ENCODE measurements around the gene SORCS3. TPM values are rescaled to one million over a fixed set of nuclear protein-coding genes. Genes with fewer than 3 reads are reported as not detected.

Gene SORCS3
- total RNA-seq, 2 donors from 2014 or later = 0.68 TPM; not detected in 1

DNA sequence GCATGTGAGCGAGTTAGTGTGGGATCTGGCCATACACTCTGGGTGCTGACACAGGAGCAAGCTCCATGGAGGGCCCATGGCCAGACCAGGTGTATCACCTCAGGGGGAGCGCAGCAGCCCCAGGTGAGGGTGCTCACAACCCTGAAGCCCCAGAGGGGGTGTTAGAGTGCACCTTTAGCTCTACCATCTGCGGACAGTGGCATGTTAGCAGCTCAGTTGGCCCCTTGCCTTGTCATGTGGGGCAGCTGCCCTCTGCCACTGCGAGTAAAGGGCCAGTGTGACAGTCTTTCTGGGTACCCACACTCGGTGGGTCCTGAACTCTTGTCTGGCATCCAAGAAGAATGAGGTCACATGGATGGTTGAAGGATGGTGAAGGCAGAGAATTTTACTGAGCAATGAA, 600.2 kb downstream of the SORCS3 start:
- no peak overlapping the region for H3K27ac Mint-ChIP-seq
- no peaks in the 10 kb centered on the region for H3K36me3 Mint-ChIP-seq (ENCODE audit: low read depth)
- no peak overlapping the region for H3K4me3 Mint-ChIP-seq
- Histone ChIP-seq H3K4me3 (ENCODE audit: low read length) (no peak overlapping the region), H3K4me1 (ENCODE audit: control insufficient read depth, insufficient read depth, low read length) (no peaks in the 10 kb centered on the region), H3K9me3 (ENCODE audit: control insufficient read depth, low read length) (peaks cover 10% of the 10 kb centered on the region), H3K9ac (ENCODE audit: extremely low read depth, low read length, poor library complexity, severe bottlenecking) (no peak overlapping the region), H3K27me3 (ENCODE audit: control insufficient read depth, insufficient read depth, low read length, poor library complexity, severe bottlenecking) (no peaks in the 10 kb centered on the region), H3K27ac (ENCODE audit: low read depth, low read length) (no peak overlapping the region), H3K36me3 (ENCODE audit: control insufficient read depth, insufficient read depth, low read length) (no peaks in the 10 kb centered on the region)
- peaks cover 17% of the 10 kb centered on the region for H3K27me3 Mint-ChIP-seq (ENCODE audit: insufficient read depth)
- 92 to 100% methylated on average over 3 to 5 of the region's 5 CpGs for WGBS, 2 experiments (ENCODE audit: insufficient coverage in 1 of 2, insufficient read length in 1 of 2)
- TF ChIP-seq, protein P1, sequence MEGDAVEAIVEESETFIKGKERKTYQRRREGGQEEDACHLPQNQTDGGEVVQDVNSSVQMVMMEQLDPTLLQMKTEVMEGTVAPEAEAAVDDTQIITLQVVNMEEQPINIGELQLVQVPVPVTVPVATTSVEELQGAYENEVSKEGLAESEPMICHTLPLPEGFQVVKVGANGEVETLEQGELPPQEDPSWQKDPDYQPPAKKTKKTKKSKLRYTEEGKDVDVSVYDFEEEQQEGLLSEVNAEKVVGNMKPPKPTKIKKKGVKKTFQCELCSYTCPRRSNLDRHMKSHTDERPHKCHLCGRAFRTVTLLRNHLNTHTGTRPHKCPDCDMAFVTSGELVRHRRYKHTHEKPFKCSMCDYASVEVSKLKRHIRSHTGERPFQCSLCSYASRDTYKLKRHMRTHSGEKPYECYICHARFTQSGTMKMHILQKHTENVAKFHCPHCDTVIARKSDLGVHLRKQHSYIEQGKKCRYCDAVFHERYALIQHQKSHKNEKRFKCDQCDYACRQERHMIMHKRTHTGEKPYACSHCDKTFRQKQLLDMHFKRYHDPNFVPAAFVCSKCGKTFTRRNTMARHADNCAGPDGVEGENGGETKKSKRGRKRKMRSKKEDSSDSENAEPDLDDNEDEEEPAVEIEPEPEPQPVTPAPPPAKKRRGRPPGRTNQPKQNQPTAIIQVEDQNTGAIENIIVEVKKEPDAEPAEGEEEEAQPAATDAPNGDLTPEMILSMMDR (conservative IDR thresholded peaks at IDR 0.05) = no peak
- no peak for DNase-seq
- peaks cover 4% of the 10 kb centered on the region for H3K9me3 Mint-ChIP-seq
- no peaks in the 10 kb centered on the region for H3K4me1 Mint-ChIP-seq

DNA sequence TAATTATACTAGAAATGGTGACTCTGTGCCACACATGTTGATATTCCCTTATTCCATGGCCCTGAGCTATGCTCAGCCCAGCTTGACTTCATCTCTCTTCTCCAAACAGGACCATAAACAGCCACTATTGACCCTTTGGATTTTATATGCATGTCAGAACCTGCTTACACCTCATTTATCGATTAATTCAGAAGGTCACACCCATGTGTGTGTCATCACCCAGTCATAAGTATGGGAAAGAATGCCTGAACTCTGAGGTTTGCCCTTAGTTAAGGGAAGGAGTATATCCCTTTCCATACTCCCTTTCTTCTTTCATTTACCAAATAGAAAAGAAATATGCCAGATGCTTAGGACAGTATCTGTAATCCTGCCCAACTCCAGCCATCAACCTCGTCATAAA, 602.3 kb downstream of the SORCS3 start:
- H3K27me3 Mint-ChIP-seq (ENCODE audit: insufficient read depth) = peaks cover 11% of the 10 kb centered on the region
- peaks cover 2% of the 10 kb centered on the region for H3K4me1 ChIP-seq (ENCODE audit: control insufficient read depth, insufficient read depth, low read length)
- H3K27ac Mint-ChIP-seq = no peak overlapping the region
- no peak overlapping the region for H3K27ac ChIP-seq (ENCODE audit: low read depth, low read length)
- H3K4me3 ChIP-seq (ENCODE audit: low read length) = no peak overlapping the region
- H3K4me3 Mint-ChIP-seq = no peak overlapping the region
- no peaks in the 10 kb centered on the region for H3K27me3 ChIP-seq (ENCODE audit: control insufficient read depth, insufficient read depth, low read length, poor library complexity, severe bottlenecking)
- DNase-seq = no peak
- no peaks in the 10 kb centered on the region for H3K36me3 Mint-ChIP-seq (ENCODE audit: low read depth)
- 96% methylated on average over 2 of the region's 2 CpGs; no CpG with 5 or more reads in 1 of the 2 experiments for WGBS, 2 experiments (ENCODE audit: insufficient coverage in 1 of 2, insufficient read length in 1 of 2)
- no peak overlapping the region for H3K9ac ChIP-seq (ENCODE audit: extremely low read depth, low read length, poor library complexity, severe bottlenecking)
- peaks cover 4% of the 10 kb centered on the region for H3K9me3 Mint-ChIP-seq
- H3K9me3 ChIP-seq (ENCODE audit: control insufficient read depth, low read length) = peaks cover 10% of the 10 kb centered on the region
- TF ChIP-seq, protein P1 (conservative IDR thresholded peaks at IDR 0.05) = no peak
- no peaks in the 10 kb centered on the region for H3K36me3 ChIP-seq (ENCODE audit: control insufficient read depth, insufficient read depth, low read length)
- no peaks in the 10 kb centered on the region for H3K4me1 Mint-ChIP-seq

DNA sequence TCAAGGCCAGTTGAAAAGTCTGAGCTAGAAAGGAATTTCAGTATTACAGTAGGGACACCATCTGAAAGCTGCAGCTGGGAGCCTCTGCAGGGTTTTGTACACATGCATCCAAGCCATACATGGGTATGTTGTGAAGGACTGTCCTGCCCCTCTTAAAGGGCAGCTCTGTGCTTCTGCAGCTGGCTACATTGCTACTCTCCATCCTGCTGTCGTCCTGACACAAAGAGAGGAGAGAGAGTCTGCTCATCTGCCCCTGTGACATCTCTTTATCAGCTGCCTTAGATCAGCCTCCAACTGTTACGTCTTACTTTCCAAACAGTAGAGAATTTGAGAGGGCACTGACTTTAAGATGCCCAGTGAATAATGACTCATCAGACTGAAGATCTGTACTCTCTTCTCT, 602.7 kb downstream of the SORCS3 start:
- Histone ChIP-seq H3K4me1 (ENCODE audit: control insufficient read depth, insufficient read depth, low read length) (peaks cover 2% of the 10 kb centered on the region), H3K4me3 (ENCODE audit: low read length) (no peak overlapping the region), H3K27me3 (ENCODE audit: control insufficient read depth, insufficient read depth, low read length, poor library complexity, severe bottlenecking) (no peaks in the 10 kb centered on the region), H3K9me3 (ENCODE audit: control insufficient read depth, low read length) (peaks cover 10% of the 10 kb centered on the region), H3K9ac (ENCODE audit: extremely low read depth, low read length, poor library complexity, severe bottlenecking) (no peak overlapping the region), H3K36me3 (ENCODE audit: control insufficient read depth, insufficient read depth, low read length) (no peaks in the 10 kb centered on the region), H3K27ac (ENCODE audit: low read depth, low read length) (no peak overlapping the region)
- Mint-ChIP-seq H3K36me3 (ENCODE audit: low read depth) (no peaks in the 10 kb centered on the region), H3K27ac (no peak overlapping the region), H3K4me3 (no peak overlapping the region), H3K4me1 (no peaks in the 10 kb centered on the region), H3K27me3 (ENCODE audit: insufficient read depth) (peaks cover 9% of the 10 kb centered on the region), H3K9me3 (peaks cover 4% of the 10 kb centered on the region)
- no peak for DNase-seq
- WGBS, 2 experiments (ENCODE audit: insufficient coverage in 1 of 2, insufficient read length in 1 of 2) = 22 to 67% methylated on average over 1 to 2 of the region's 2 CpGs
- TF ChIP-seq, protein P1 (conservative IDR thresholded peaks at IDR 0.05) = no peak

Measured in endodermal cell (in vitro differentiated cells).